Lower leg skin (tissue), 4 donors: ENCODE results near the gene BANP. TPM values are rescaled to one million over a fixed set of nuclear protein-coding genes. Genes with fewer than 3 reads are reported as not detected.

ENCODE experiments used
- DNase-seq, 2 donors: peaks; one replicate each; pipeline ENCODE4 v3.0.0-alpha.2; 2019; ENCODE audit warnings: low spot score in 2 of 2
- H3K4me3 ChIP-seq: fragments of 200-600 bp; sonication (generic); 2 replicates; pipeline ENCODE4 v1.5.1; 2017; ENCODE audit warnings: mild to moderate bottlenecking, low read depth; ENCODE audit not compliant: poor library complexity, severe bottlenecking
- CTCF ChIP-seq, 3 donors: fragments of 450-650 bp; IDR thresholded peaks; one replicate each; pipeline ENCODE4 v1.5.1; 2016; ENCODE audit warnings: antibody characterized with exemption in 3 of 3, mild to moderate bottlenecking in 3 of 3, moderate library complexity in 2 of 3
- POLR2A ChIP-seq, 2 donors: fragments of 450-650 bp; IDR thresholded peaks; one replicate each; pipeline ENCODE4 v1.6.1; 2016 to 2017; ENCODE audit warnings: antibody characterized with exemption in 2 of 2, mild to moderate bottlenecking in 1 of 2, moderate library complexity in 1 of 2
- WGBS, 2 donors: methylation state at CpG; one replicate each; pipeline ENCODE4 v1.1.5; 2018; 5-methylcytosine and 5-hydroxymethylcytosine counted together
- intact Hi-C: fragments of 100-400 bp; cut with DNase I; formaldehyde crosslinking; loops from one replicate; pipeline ENCODE4 v1.15.0; 2023; ENCODE audit warnings: low total_unique reads
- total RNA-seq, 4 donors: library from RNA; depleted of rRNA; stranded (reverse); fragments of >200 nt; gene quantifications; one replicate each; pipeline ENCODE4 v1.1.0, GENCODE V29; 2016

The BANP gene
- total RNA-seq, 4 donors from 2014 or later: 21.6 to 28.7 (median 24.5) TPM

- WGBS, 2 donors: 78 to 86% methylated on average over 11 of the region's 11 CpGs
- DNase-seq: no peak
- TF ChIP-seq POLR2A (IDR thresholded peaks at IDR 0.05) (no peak), CTCF (IDR thresholded peaks at IDR 0.05) (no peak)
- H3K4me3 ChIP-seq: no peak overlapping the region
- intact Hi-C loops: no loop called here
These were observed 14.2 kb downstream of the BANP start for GRCh38 chr16:87965417-87965816.

- TF ChIP-seq POLR2A (IDR thresholded peaks at IDR 0.05): no peak
- TF ChIP-seq CTCF (IDR thresholded peaks at IDR 0.05): no peak
These were observed 14.9 kb downstream of the BANP start for GRCh38 chr16:87966064-87966645.

GRCh38 chr16:87966685-87967185 lies 15.5 kb downstream of the BANP start:
- 11 to 16% methylated on average over 9 to 14 of the region's 14 CpGs for WGBS, 2 donors
- intact Hi-C loops: no loop called here
- no peak for DNase-seq
- no peak overlapping the region for H3K4me3 ChIP-seq
- TF ChIP-seq CTCF (IDR thresholded peaks at IDR 0.05): no peak
- no peak for TF ChIP-seq POLR2A (IDR thresholded peaks at IDR 0.05)

More at GRCh38 chr16:87966064-87966645, 14.9 kb downstream of the BANP start:
- intact Hi-C loops: no loop called here
- DNase-seq: no peak
- no peak overlapping the region for H3K4me3 ChIP-seq
- 36 to 40% methylated on average over 5 of the region's 5 CpGs for WGBS, 2 donors

GRCh38 chr16:87968541-87968940 lies 17.3 kb downstream of the BANP start:
- intact Hi-C loops: no loop called here
- TF ChIP-seq CTCF (IDR thresholded peaks at IDR 0.05): no peak
- no peak for TF ChIP-seq POLR2A (IDR thresholded peaks at IDR 0.05)
- DNase-seq: no peak
- no peak overlapping the region for H3K4me3 ChIP-seq
- 80 to 84% methylated on average over 7 of the region's 7 CpGs for WGBS, 2 donors

- TF ChIP-seq CTCF (IDR thresholded peaks at IDR 0.05) (no peak), POLR2A (IDR thresholded peaks at IDR 0.05) (no peak)
- intact Hi-C loops: no loop called here
- 62 to 71% methylated on average over 3 of the region's 3 CpGs for WGBS, 2 donors
- H3K4me3 ChIP-seq: no peak overlapping the region
- DNase-seq: no peak
These were observed 19.0 kb downstream of the BANP start for GRCh38 chr16:87970186-87970585.

GRCh38 chr16:87971933-87972332 lies 20.7 kb downstream of the BANP start:
- DNase-seq: no peak
- TF ChIP-seq POLR2A (IDR thresholded peaks at IDR 0.05) (no peak), CTCF (IDR thresholded peaks at IDR 0.05) (no peak)
- no peak overlapping the region for H3K4me3 ChIP-seq
- 93 to 97% methylated on average over 2 of the region's 2 CpGs for WGBS, 2 donors
- intact Hi-C loops: no loop called here
